ENCODE data around the gene ISCA2. TPM values are rescaled to one million over a fixed set of nuclear protein-coding genes. Genes with fewer than 3 reads are reported as not detected.

ISCA2 gene
- total and polyA plus RNA-seq, 4 experiments from 2014 or later: 31.3 to 83.1 (median 47.4) TPM

DNA sequence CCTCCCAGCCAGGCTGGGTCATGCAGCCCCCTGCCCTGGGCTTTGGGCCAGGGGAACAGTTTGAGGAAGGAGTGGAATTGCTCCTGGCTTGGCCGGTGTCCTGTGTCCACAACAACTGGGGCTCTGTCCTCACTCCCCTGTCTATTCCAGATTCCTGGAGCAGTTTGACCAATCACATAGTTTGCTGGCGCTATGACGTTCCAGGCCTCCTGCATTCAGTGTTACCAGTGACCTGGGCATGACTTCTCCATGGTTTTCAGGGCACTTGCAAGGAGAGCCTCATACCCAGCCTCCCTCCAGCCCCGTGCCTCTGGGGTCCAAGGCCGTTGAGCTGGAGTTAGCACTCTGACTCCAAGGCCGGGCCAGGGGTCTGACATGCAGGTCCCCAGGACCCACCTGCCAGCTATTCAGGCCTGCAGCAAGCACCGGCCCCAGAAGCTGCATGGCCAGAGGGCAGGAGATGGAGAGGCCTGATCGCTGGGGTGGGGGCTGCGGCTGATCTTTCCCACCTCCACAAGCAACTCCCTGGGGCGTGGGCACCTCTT lies 34.2 kb downstream of the ISCA2 start:
- no peaks in the 10 kb centered on the region for H3K9me3 ChIP-seq (ENCODE audit: control insufficient read depth in 1 of 2, low read length in 2 of 2)
- ChIA-PET CTCF (ENCODE audit: partially characterized antibody) (no interaction called here), POLR2A (ENCODE audit: partially characterized antibody) (no interaction called here)
- no peak for DNase-seq
- no peak overlapping the region for H3K4me3 Mint-ChIP-seq
- no peak overlapping the region for H3K27ac ChIP-seq (ENCODE audit: low read depth, low read length)
- H3K4me3 ChIP-seq (ENCODE audit: low read length in 2 of 2): no peak overlapping the region
- no peaks in the 10 kb centered on the region for H3K4me1 ChIP-seq (ENCODE audit: insufficient read depth, low read length)
- H3K9me3 Mint-ChIP-seq: no peaks in the 10 kb centered on the region
- no peaks in the 10 kb centered on the region for H3K27me3 ChIP-seq (ENCODE audit: insufficient read depth, low read length)
- no peaks in the 10 kb centered on the region for H3K36me3 Mint-ChIP-seq
- no peaks in the 10 kb centered on the region for H3K36me3 ChIP-seq (ENCODE audit: insufficient read depth, low read length)
- H3K4me1 Mint-ChIP-seq: peaks cover 0 to 3% (median 0%) of the 10 kb centered on the region in 4 donors
- no peak overlapping the region for H3K27ac Mint-ChIP-seq
- intact Hi-C loops (cut with micrococcal nuclease): no loop called here
- peaks cover 0 to 3% of the 10 kb centered on the region in 2 donors for H3K27me3 Mint-ChIP-seq

DNA sequence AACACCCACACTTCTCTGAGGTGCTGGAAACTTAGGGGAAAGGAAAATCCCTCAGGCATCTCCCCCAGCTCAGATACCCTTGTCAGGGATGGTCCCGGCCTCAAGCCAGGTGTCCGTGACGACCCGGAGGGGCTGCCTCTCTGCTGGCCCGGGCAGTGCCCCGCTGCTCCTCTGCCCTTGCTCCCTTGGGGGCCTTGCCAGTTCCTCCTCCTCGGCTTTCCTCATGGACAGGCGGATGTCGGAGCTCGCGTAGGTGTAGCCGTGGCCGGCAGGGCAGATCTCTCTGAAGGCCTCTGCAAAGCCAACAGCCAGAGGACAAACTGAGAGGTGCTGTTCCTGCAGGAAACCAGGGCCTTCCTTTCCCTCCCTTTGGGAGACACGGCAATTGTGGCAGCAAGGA lies 34.8 kb downstream of the ISCA2 start:
- Histone ChIP-seq H3K27me3 (ENCODE audit: insufficient read depth, low read length) (no peaks in the 10 kb centered on the region), H3K4me1 (ENCODE audit: insufficient read depth, low read length) (no peaks in the 10 kb centered on the region), H3K4me3 (ENCODE audit: low read length in 2 of 2) (no peak overlapping the region), H3K9me3 (ENCODE audit: control insufficient read depth in 1 of 2, low read length in 2 of 2) (no peaks in the 10 kb centered on the region), H3K36me3 (ENCODE audit: insufficient read depth, low read length) (no peaks in the 10 kb centered on the region), H3K27ac (ENCODE audit: low read depth, low read length) (no peak overlapping the region)
- H3K27ac Mint-ChIP-seq: no peak overlapping the region
- H3K4me3 Mint-ChIP-seq: no peak overlapping the region
- no peak for DNase-seq
- no peaks in the 10 kb centered on the region for H3K36me3 Mint-ChIP-seq
- ChIA-PET CTCF (ENCODE audit: partially characterized antibody) (no interaction called here), POLR2A (ENCODE audit: partially characterized antibody) (no interaction called here)
- peaks cover 0 to under 1% of the 10 kb centered on the region in 2 donors for H3K27me3 Mint-ChIP-seq
- H3K9me3 Mint-ChIP-seq: no peaks in the 10 kb centered on the region
- peaks cover 0 to 6% (median 0%) of the 10 kb centered on the region in 4 donors for H3K4me1 Mint-ChIP-seq
- intact Hi-C loops (cut with micrococcal nuclease): no loop called here

DNA sequence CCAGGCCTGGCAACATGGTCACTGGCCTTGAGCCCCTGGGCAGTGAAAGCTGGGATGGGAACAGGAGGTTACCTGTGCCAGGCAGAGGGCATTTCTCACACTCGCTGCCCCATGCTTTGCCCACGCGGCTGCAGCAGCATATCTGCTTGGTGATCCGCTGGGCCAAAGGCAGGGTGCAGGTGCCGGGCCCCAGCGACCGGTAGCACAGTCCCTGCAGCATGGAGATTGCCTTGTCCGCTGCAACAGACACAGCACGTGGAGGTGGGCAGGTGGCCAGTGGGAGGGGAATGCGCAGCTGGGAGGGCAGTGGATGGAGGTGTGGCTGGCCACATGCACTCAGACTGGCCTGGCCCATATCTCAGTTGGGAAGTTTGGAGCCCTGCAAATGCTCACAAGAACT lies 35.3 kb downstream of the ISCA2 start:
- no peak overlapping the region for H3K27ac ChIP-seq (ENCODE audit: low read depth, low read length)
- no peak overlapping the region for H3K27ac Mint-ChIP-seq
- CTCF ChIA-PET (ENCODE audit: partially characterized antibody): no interaction called here
- H3K4me3 Mint-ChIP-seq: no peak overlapping the region
- peaks cover 0 to 9% (median 0%) of the 10 kb centered on the region in 4 donors for H3K4me1 Mint-ChIP-seq
- H3K4me3 ChIP-seq (ENCODE audit: low read length in 2 of 2): no peak overlapping the region
- H3K36me3 ChIP-seq (ENCODE audit: insufficient read depth, low read length): no peaks in the 10 kb centered on the region
- intact Hi-C loops (cut with micrococcal nuclease): no loop called here
- H3K9me3 Mint-ChIP-seq: no peaks in the 10 kb centered on the region
- POLR2A ChIA-PET (ENCODE audit: partially characterized antibody): no interaction called here
- no peak for DNase-seq
- H3K27me3 ChIP-seq (ENCODE audit: insufficient read depth, low read length): no peaks in the 10 kb centered on the region
- no peaks in the 10 kb centered on the region for H3K36me3 Mint-ChIP-seq
- H3K4me1 ChIP-seq (ENCODE audit: insufficient read depth, low read length): no peaks in the 10 kb centered on the region
- H3K9me3 ChIP-seq (ENCODE audit: control insufficient read depth in 1 of 2, low read length in 2 of 2): no peaks in the 10 kb centered on the region
- H3K27me3 Mint-ChIP-seq: no peaks in the 10 kb centered on the region

DNA sequence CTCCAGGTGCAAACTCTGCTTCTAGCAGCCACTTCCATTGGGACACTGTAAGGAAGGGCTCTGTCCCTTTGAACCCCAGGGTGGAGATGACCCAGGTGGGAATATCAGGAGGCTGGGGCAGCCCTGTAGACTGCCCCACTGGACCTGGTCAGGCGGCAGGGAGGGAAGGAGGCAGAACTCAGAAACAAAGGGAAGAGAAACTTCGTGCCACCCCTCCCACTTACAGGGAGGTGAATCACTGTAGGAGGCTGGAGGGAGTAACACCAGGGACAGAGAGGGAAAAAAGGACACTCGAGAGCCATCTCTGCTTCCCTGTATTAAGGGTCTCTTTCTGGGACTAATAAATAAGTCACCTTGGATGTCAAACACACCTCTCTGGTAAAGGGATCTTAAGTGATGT lies 37.4 kb downstream of the ISCA2 start:
- Histone ChIP-seq H3K9me3 (ENCODE audit: control insufficient read depth in 1 of 2, low read length in 2 of 2) (no peaks in the 10 kb centered on the region), H3K27ac (ENCODE audit: low read depth, low read length) (no peak overlapping the region), H3K27me3 (ENCODE audit: insufficient read depth, low read length) (no peaks in the 10 kb centered on the region), H3K4me1 (ENCODE audit: insufficient read depth, low read length) (no peaks in the 10 kb centered on the region), H3K36me3 (ENCODE audit: insufficient read depth, low read length) (no peaks in the 10 kb centered on the region), H3K4me3 (ENCODE audit: low read length in 2 of 2) (no peak overlapping the region)
- Mint-ChIP-seq H3K4me3 (no peak overlapping the region), H3K27ac (no peak overlapping the region), H3K36me3 (no peaks in the 10 kb centered on the region), H3K4me1 (peaks cover 0 to 7% (median 0%) of the 10 kb centered on the region in 4 donors), H3K27me3 (no peaks in the 10 kb centered on the region), H3K9me3 (no peaks in the 10 kb centered on the region)
- POLR2A ChIA-PET (ENCODE audit: partially characterized antibody): no interaction called here
- intact Hi-C loops (cut with micrococcal nuclease): no loop called here
- DNase-seq: no peak
- CTCF ChIA-PET (ENCODE audit: partially characterized antibody): no interaction called here

DNA sequence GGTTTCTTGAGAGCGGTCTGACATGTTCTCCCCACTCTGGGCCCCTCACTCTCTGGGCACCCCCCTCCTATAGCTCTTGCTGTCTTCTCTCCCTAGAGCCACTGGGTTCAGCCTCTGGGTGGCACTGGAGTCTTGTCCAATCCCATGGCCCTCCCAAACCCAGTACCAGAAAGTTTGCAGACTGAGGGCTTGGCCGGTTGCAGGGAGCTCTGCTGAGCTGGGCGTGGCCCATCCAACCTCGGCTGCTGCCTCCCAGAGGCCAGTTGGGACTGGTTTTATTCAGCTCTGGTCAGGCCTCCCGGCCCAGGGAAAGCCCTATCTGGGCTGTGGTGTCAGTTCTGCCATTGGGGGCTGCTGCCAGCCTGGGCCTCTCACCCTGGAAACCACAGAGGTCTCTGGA lies 37.9 kb downstream of the ISCA2 start:
- Mint-ChIP-seq H3K36me3 (no peaks in the 10 kb centered on the region), H3K4me1 (peaks cover 0 to 6% (median 0%) of the 10 kb centered on the region in 4 donors), H3K27me3 (no peaks in the 10 kb centered on the region), H3K27ac (no peak overlapping the region), H3K9me3 (no peaks in the 10 kb centered on the region), H3K4me3 (no peak overlapping the region)
- no peak overlapping the region for H3K27ac ChIP-seq (ENCODE audit: low read depth, low read length)
- ChIA-PET POLR2A (ENCODE audit: partially characterized antibody) (no interaction called here), CTCF (ENCODE audit: partially characterized antibody) (no interaction called here)
- DNase-seq: no peak
- H3K36me3 ChIP-seq (ENCODE audit: insufficient read depth, low read length): no peaks in the 10 kb centered on the region
- H3K4me3 ChIP-seq (ENCODE audit: low read length in 2 of 2): no peak overlapping the region
- H3K9me3 ChIP-seq (ENCODE audit: control insufficient read depth in 1 of 2, low read length in 2 of 2): no peaks in the 10 kb centered on the region
- H3K27me3 ChIP-seq (ENCODE audit: insufficient read depth, low read length): no peaks in the 10 kb centered on the region
- no peaks in the 10 kb centered on the region for H3K4me1 ChIP-seq (ENCODE audit: insufficient read depth, low read length)
- intact Hi-C loops (cut with micrococcal nuclease): no loop called here

DNA sequence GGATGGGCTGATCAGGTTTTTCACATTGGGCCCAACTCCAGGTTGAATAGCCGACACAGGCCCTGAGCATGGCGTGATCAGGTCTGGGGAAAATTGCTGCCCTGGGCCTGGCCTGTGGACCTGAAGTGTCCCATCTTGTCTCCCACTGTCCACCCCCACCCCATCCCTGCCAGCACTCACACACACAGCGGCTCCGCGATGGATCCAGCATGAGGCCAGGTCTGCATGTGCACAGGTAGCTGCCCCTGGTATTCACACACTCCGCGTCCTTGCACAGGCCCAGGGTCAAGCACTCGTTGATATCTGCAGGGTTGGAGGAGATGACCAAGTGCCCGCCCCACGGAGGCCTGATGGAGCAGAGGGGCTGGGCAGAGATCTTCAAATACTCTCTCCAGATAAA lies 38.7 kb downstream of the ISCA2 start:
- H3K4me3 ChIP-seq (ENCODE audit: low read length in 2 of 2): no peak overlapping the region
- ChIA-PET POLR2A (ENCODE audit: partially characterized antibody) (no interaction called here), CTCF (ENCODE audit: partially characterized antibody) (no interaction called here)
- no peak overlapping the region for H3K27ac Mint-ChIP-seq
- H3K27me3 Mint-ChIP-seq: no peaks in the 10 kb centered on the region
- no peak overlapping the region for H3K27ac ChIP-seq (ENCODE audit: low read depth, low read length)
- H3K4me3 Mint-ChIP-seq: no peak overlapping the region
- H3K4me1 ChIP-seq (ENCODE audit: insufficient read depth, low read length): no peaks in the 10 kb centered on the region
- H3K9me3 ChIP-seq (ENCODE audit: control insufficient read depth in 1 of 2, low read length in 2 of 2): no peaks in the 10 kb centered on the region
- DNase-seq: no peak
- H3K27me3 ChIP-seq (ENCODE audit: insufficient read depth, low read length): no peaks in the 10 kb centered on the region
- H3K36me3 ChIP-seq (ENCODE audit: insufficient read depth, low read length): no peaks in the 10 kb centered on the region
- H3K4me1 Mint-ChIP-seq: peaks cover 0 to 6% (median 0%) of the 10 kb centered on the region in 4 donors
- intact Hi-C loops (cut with micrococcal nuclease): no loop called here
- H3K36me3 Mint-ChIP-seq: no peaks in the 10 kb centered on the region
- no peaks in the 10 kb centered on the region for H3K9me3 Mint-ChIP-seq

DNA sequence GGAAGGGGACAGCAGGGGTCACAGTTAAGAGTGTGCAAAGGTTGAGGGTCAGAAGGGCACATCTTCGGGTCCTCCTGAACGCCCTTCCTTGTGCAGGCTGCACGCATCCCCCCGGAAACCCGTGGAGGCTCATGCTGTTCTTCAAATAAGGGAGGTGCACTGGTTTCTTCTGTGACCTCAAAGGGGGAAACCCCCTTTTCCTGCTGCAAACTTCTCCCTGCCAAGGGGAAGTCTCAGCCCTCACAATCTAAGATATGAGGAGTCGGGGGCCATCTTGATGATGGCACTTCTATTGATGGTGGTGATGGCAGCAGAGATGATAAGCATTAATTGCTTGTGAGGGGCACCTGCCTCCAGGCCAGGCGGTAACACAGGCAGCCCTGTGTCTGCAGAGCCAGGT lies 40.0 kb downstream of the ISCA2 start:
- POLR2A ChIA-PET (ENCODE audit: partially characterized antibody): no interaction called here
- H3K4me3 Mint-ChIP-seq: no peak overlapping the region
- no peak overlapping the region for H3K27ac ChIP-seq (ENCODE audit: low read depth, low read length)
- intact Hi-C loops (cut with micrococcal nuclease): no loop called here
- H3K9me3 Mint-ChIP-seq: no peaks in the 10 kb centered on the region
- DNase-seq: no peak
- no peaks in the 10 kb centered on the region for H3K27me3 ChIP-seq (ENCODE audit: insufficient read depth, low read length)
- CTCF ChIA-PET (ENCODE audit: partially characterized antibody): no interaction called here
- no peaks in the 10 kb centered on the region for H3K4me1 ChIP-seq (ENCODE audit: insufficient read depth, low read length)
- H3K36me3 ChIP-seq (ENCODE audit: insufficient read depth, low read length): no peaks in the 10 kb centered on the region
- no peaks in the 10 kb centered on the region for H3K27me3 Mint-ChIP-seq
- no peak overlapping the region for H3K4me3 ChIP-seq (ENCODE audit: low read length in 2 of 2)
- H3K4me1 Mint-ChIP-seq: peaks cover 0 to 6% (median 0%) of the 10 kb centered on the region in 4 donors
- no peaks in the 10 kb centered on the region for H3K9me3 ChIP-seq (ENCODE audit: control insufficient read depth in 1 of 2, low read length in 2 of 2)
- no peaks in the 10 kb centered on the region for H3K36me3 Mint-ChIP-seq
- H3K27ac Mint-ChIP-seq: no peak overlapping the region

DNA sequence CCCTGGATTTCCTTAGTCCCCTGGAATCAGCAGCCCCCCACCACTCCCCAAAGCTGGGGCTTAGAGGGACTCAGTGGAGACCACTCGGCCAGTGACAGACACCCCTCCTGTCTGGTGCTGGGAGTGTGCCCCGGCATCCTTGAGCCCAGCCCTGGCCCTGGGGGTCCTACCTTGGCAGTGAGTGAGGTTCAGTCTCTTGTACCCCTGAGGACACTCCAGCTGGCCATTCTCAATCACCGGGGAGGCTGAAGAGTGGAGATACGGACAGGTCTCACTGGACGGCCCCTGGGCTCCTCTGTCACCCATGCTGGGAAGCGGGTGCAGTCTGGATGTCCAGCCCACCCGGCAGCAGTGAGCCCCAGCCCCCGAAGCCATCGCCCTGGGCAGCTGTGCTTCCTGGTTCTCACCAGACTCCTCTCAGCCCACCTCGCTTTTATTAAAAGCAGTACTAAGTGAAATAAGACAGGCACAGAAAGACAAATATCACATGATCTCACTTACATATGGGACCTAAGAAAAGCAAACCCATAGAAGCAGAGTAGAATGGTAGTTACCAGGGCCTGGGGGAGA lies 42.3 kb downstream of the ISCA2 start:
- no peak for DNase-seq
- Histone ChIP-seq H3K4me1 (ENCODE audit: insufficient read depth, low read length) (no peaks in the 10 kb centered on the region), H3K9me3 (ENCODE audit: control insufficient read depth in 1 of 2, low read length in 2 of 2) (no peaks in the 10 kb centered on the region), H3K27ac (ENCODE audit: low read depth, low read length) (no peak overlapping the region), H3K36me3 (ENCODE audit: insufficient read depth, low read length) (no peaks in the 10 kb centered on the region), H3K27me3 (ENCODE audit: insufficient read depth, low read length) (no peaks in the 10 kb centered on the region), H3K4me3 (ENCODE audit: low read length in 2 of 2) (no peak overlapping the region)
- Mint-ChIP-seq H3K4me3 (no peak overlapping the region), H3K4me1 (peaks cover 0 to 6% (median 0%) of the 10 kb centered on the region in 4 donors), H3K9me3 (no peaks in the 10 kb centered on the region), H3K36me3 (no peaks in the 10 kb centered on the region), H3K27me3 (peaks cover 0 to 1% of the 10 kb centered on the region in 2 donors), H3K27ac (no peak overlapping the region)
- ChIA-PET POLR2A (ENCODE audit: partially characterized antibody) (no interaction called here), CTCF (ENCODE audit: partially characterized antibody) (no interaction called here)
- intact Hi-C loops (cut with micrococcal nuclease): no loop called here
